Measurements from ENCODE around the gene MAP2K7.

MAP2K7 gene

GRCh38 chr19:7947939-7948338 is 44.3 kb downstream of the MAP2K7 start:
- DNase-seq (ENCODE audit: low read depth in 1 of 2, low spot score in 1 of 2) = no peak
- Histone ChIP-seq H3K27me3 (ENCODE audit: insufficient read depth, poor library complexity, severe bottlenecking) (no peaks in the 10 kb centered on the region), H3K4me3 (replicated peaks; ENCODE audit: insufficient read depth, low read length) (no peak overlapping the region), H3K27ac (replicated peaks) (no peak overlapping the region)
- TF ChIP-seq POLR2AphosphoS5 (IDR thresholded peaks at IDR 0.05; ENCODE audit: low read depth) (no peak), CTCF (IDR thresholded peaks at IDR 0.05; ENCODE audit: insufficient read depth, low read length) (no peak), SPI1 (IDR thresholded peaks at IDR 0.05; ENCODE audit: borderline replicate concordance, low read depth) (no peak), GABPA (IDR thresholded peaks at IDR 0.05; ENCODE audit: low read depth) (no peak), REST (IDR thresholded peaks at IDR 0.05; ENCODE audit: insufficient replicate concordance, low read depth) (no peak)

- TF ChIP-seq GABPA (IDR thresholded peaks at IDR 0.05; ENCODE audit: low read depth) = no peak
- no peak for TF ChIP-seq POLR2AphosphoS5 (IDR thresholded peaks at IDR 0.05; ENCODE audit: low read depth)
- TF ChIP-seq CTCF (IDR thresholded peaks at IDR 0.05; ENCODE audit: insufficient read depth, low read length) = no peak
- no peak for TF ChIP-seq SPI1 (IDR thresholded peaks at IDR 0.05; ENCODE audit: borderline replicate concordance, low read depth)
- no peak for TF ChIP-seq REST (IDR thresholded peaks at IDR 0.05; ENCODE audit: insufficient replicate concordance, low read depth)
- peak in 1 of 2 experiments; percentile 58 for DNase-seq (ENCODE audit: low read depth in 1 of 2, low spot score in 1 of 2)
- 0 out of 2 replicates have a peak overlapping the region, but pooled peaks have one; percentile 27 for H3K27ac ChIP-seq (replicated peaks)
- no peaks in the 10 kb centered on the region for H3K27me3 ChIP-seq (ENCODE audit: insufficient read depth, poor library complexity, severe bottlenecking)
- H3K4me3 ChIP-seq (replicated peaks; ENCODE audit: insufficient read depth, low read length) = no peak overlapping the region
These were observed 49.4 kb downstream of the MAP2K7 start for GRCh38 chr19:7953060-7953459.

GRCh38 chr19:7953576-7953975 is 49.9 kb downstream of the MAP2K7 start:
- Histone ChIP-seq H3K27me3 (ENCODE audit: insufficient read depth, poor library complexity, severe bottlenecking) (no peaks in the 10 kb centered on the region), H3K4me3 (replicated peaks; ENCODE audit: insufficient read depth, low read length) (no peak overlapping the region), H3K27ac (replicated peaks) (no peak overlapping the region)
- TF ChIP-seq SPI1 (IDR thresholded peaks at IDR 0.05; ENCODE audit: borderline replicate concordance, low read depth) (no peak), GABPA (IDR thresholded peaks at IDR 0.05; ENCODE audit: low read depth) (no peak), REST (IDR thresholded peaks at IDR 0.05; ENCODE audit: insufficient replicate concordance, low read depth) (no peak), POLR2AphosphoS5 (IDR thresholded peaks at IDR 0.05; ENCODE audit: low read depth) (no peak), CTCF (IDR thresholded peaks at IDR 0.05; ENCODE audit: insufficient read depth, low read length) (no peak)
- no peak for DNase-seq (ENCODE audit: low read depth in 1 of 2, low spot score in 1 of 2)
